Measurements from ENCODE around the gene GPD1L. TPM values are rescaled to one million over a fixed set of nuclear protein-coding genes. Genes with fewer than 3 reads are reported as not detected.

Gene GPD1L
- total RNA-seq, 1 experiment from 2014 or later: 9.3 TPM

GRCh38 chr3:32082721-32083120 is 23.7 kb upstream of the GPD1L start:
- no peaks in the 10 kb centered on the region for H3K27me3 ChIP-seq (replicated peaks; ENCODE audit: control insufficient read depth, insufficient read depth, low read length)
- BruUV-seq (replicated peaks): no TSS peak
- peak overlapping the region; percentile 15 for H3K4me3 Mint-ChIP-seq (ENCODE audit: unreplicated experiment)
- DNase-seq: no peak
- CTCF ChIA-PET: no interaction called here
- no peak for TF ChIP-seq CTCF (IDR thresholded peaks at IDR 0.05; ENCODE audit: insufficient read depth in 1 of 2, low read depth in 1 of 2, low read length in 1 of 2, severe bottlenecking in 1 of 2, unreplicated experiment in 1 of 2)
- intact Hi-C loops (cut with micrococcal nuclease; ENCODE audit: unreplicated experiment): loop anchor here (2.0 kb wide), 2 partner anchors 24 to 64 kb away; partner anchors contain the start of gene GPD1L
- no peak overlapping the region for H3K27ac Mint-ChIP-seq (ENCODE audit: unreplicated experiment)
- no peaks in the 10 kb centered on the region for H3K27me3 Mint-ChIP-seq (ENCODE audit: insufficient read depth, unreplicated experiment)
- peaks cover 18% of the 10 kb centered on the region for H3K4me1 Mint-ChIP-seq (ENCODE audit: low read depth, unreplicated experiment)
- H3K9me3 ChIP-seq: no peaks in the 10 kb centered on the region
- no peaks in the 10 kb centered on the region for H3K36me3 Mint-ChIP-seq (ENCODE audit: insufficient read depth, unreplicated experiment)
- H3K4me3 ChIP-seq (ENCODE audit: low read depth, low read length): no peak overlapping the region
- no peaks in the 10 kb centered on the region for H3K36me3 ChIP-seq (ENCODE audit: control insufficient read depth, insufficient read depth, low read length)
- peaks cover 17% of the 10 kb centered on the region for H3K4me1 ChIP-seq
- H3K9me3 Mint-ChIP-seq (ENCODE audit: unreplicated experiment): no peaks in the 10 kb centered on the region
- POLR2A ChIA-PET: interaction anchor here (0.7 kb wide), 1 partner anchor 21 kb away, joined by 3 read pairs; no protein-coding TSS in a partner anchor

DNA sequence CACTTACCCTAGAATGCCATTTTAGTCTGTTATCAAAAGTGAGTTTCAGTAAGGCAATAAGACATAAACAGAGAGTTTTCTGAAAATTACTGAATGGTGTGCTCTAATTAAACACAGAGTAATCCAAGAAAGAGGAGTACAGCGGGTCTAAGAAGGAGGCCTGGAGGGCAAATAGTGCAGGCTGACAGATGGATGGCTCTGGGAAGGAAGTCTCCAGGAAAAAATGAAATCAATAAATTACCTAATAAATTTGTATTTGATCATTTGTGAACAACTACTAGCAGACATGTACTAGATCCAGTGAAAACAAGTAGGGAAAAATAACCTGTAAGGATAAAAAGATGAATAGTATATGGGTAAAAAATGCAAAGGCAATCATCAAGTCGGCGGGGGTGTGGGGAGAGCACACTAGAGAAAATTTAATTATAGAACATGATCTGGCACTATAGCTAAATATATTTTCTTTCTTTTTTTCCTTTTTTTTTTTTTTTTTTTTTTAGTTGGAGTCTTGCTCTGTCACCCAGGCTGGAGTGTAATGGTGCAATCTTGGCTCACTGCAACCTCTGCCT is 22.6 kb upstream of the GPD1L start:
- no peaks in the 10 kb centered on the region for H3K36me3 ChIP-seq (ENCODE audit: control insufficient read depth, insufficient read depth, low read length)
- intact Hi-C loops (cut with micrococcal nuclease; ENCODE audit: unreplicated experiment): loop anchor here (2.0 kb wide), 2 partner anchors 23 to 65 kb away; partner anchors contain the start of gene GPD1L
- peaks cover 13% of the 10 kb centered on the region for H3K4me1 ChIP-seq
- ChIA-PET CTCF (no interaction called here), POLR2A (no interaction called here)
- TF ChIP-seq CTCF (IDR thresholded peaks at IDR 0.05; ENCODE audit: insufficient read depth in 1 of 2, low read depth in 1 of 2, low read length in 1 of 2, severe bottlenecking in 1 of 2, unreplicated experiment in 1 of 2): no peak
- peaks cover 18% of the 10 kb centered on the region for H3K4me1 Mint-ChIP-seq (ENCODE audit: low read depth, unreplicated experiment)
- no peaks in the 10 kb centered on the region for H3K27me3 ChIP-seq (replicated peaks; ENCODE audit: control insufficient read depth, insufficient read depth, low read length)
- H3K27me3 Mint-ChIP-seq (ENCODE audit: insufficient read depth, unreplicated experiment): no peaks in the 10 kb centered on the region
- H3K9me3 Mint-ChIP-seq (ENCODE audit: unreplicated experiment): peaks cover 4% of the 10 kb centered on the region
- H3K27ac Mint-ChIP-seq (ENCODE audit: unreplicated experiment): no peak overlapping the region
- BruUV-seq (replicated peaks): no TSS peak
- H3K9me3 ChIP-seq: no peaks in the 10 kb centered on the region
- no peak for DNase-seq
- no peak overlapping the region for H3K4me3 Mint-ChIP-seq (ENCODE audit: unreplicated experiment)
- no peak overlapping the region for H3K4me3 ChIP-seq (ENCODE audit: low read depth, low read length)
- no peaks in the 10 kb centered on the region for H3K36me3 Mint-ChIP-seq (ENCODE audit: insufficient read depth, unreplicated experiment)

- Mint-ChIP-seq H3K9me3 (ENCODE audit: unreplicated experiment) (peaks cover 11% of the 10 kb centered on the region), H3K36me3 (ENCODE audit: insufficient read depth, unreplicated experiment) (no peaks in the 10 kb centered on the region), H3K27me3 (ENCODE audit: insufficient read depth, unreplicated experiment) (no peaks in the 10 kb centered on the region), H3K4me1 (ENCODE audit: low read depth, unreplicated experiment) (peaks cover 18% of the 10 kb centered on the region), H3K27ac (ENCODE audit: unreplicated experiment) (no peak overlapping the region), H3K4me3 (ENCODE audit: unreplicated experiment) (no peak overlapping the region)
- DNase-seq: no peak
- no peak overlapping the region for H3K4me3 ChIP-seq (ENCODE audit: low read depth, low read length)
- ChIA-PET POLR2A (no interaction called here), CTCF (no interaction called here)
- no peak for TF ChIP-seq CTCF (IDR thresholded peaks at IDR 0.05; ENCODE audit: insufficient read depth in 1 of 2, low read depth in 1 of 2, low read length in 1 of 2, severe bottlenecking in 1 of 2, unreplicated experiment in 1 of 2)
- peaks cover 13% of the 10 kb centered on the region for H3K4me1 ChIP-seq
- no peaks in the 10 kb centered on the region for H3K27me3 ChIP-seq (replicated peaks; ENCODE audit: control insufficient read depth, insufficient read depth, low read length)
- no peaks in the 10 kb centered on the region for H3K9me3 ChIP-seq
- no peaks in the 10 kb centered on the region for H3K36me3 ChIP-seq (ENCODE audit: control insufficient read depth, insufficient read depth, low read length)
- BruUV-seq (replicated peaks): no TSS peak
- intact Hi-C loops (cut with micrococcal nuclease; ENCODE audit: unreplicated experiment): no loop called here
These were observed 21.6 kb upstream of the GPD1L start for GRCh38 chr3:32084870-32085269.

Data from Caco-2 (cell line).